Inflammatory macrophage treated with lipopolysaccharide for 4 hours (primary cell): ENCODE data around the gene NUDT1.
A peak's percentile ranks its signal among the peaks of the same experiment; 100 is the strongest.

Source experiments
- DNase-seq: peaks from one replicate; pipeline ENCODE4 v3.0.0-alpha.2; 2020

NUDT1 gene

DNA sequence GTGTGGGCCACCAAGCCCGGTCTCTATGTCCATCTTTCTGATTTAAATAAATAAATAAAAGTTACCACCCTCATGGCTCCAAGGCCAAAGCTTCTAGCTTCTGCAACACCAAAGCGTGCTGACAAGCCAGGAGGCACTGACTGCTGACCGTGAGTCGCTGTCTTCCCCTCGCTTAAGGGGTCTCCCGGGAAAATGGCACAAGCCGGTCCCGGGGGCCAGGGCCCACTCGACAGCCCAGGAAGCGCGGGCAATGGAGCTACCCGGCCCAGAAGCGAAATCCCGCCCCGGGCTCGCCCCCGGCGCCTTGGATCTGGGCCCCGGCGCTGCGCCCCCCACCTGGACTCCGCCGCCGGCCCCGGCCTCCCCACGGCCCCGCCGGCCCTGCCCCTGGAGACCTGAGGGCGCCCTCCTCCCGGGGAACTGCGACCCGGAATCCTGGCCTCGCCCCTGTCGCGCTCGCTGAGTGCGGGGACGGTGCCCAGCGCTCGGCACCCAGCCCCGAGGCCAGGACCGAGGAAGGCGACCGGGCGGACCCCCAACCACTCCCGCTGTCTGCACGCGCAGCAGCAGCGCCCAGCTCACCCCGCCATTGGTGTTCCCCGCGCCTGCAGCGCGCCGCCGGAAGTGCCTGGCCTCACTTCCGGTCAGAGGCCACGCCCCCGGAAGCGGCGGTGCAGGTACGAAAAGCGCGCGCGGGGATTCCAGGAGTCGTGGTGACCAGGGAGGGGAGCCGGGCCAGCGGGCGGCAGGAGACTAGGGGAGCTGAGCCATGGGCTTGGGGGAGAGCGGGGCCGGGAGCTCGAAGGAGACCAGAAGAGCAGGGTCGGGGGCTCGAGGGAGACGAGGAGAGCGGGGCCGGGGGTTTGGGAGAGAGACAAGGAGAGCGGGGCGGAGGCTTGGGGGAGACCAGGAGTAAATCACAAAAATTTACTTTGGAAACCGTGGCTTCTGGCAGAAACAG, at the start of gene NUDT1, which contains the start of gene MRM2:
NUDT1 (plus strand) TSS at position 647 of the 961 bp plus-strand sequence. CDS start 2,349 bp downstream, outside the sequence.
MRM2 (minus strand) TSS at position 626 of the 961 bp plus-strand sequence; CDS start at position 590, 36 bp downstream.
- peak; percentile 84 for DNase-seq

DNA sequence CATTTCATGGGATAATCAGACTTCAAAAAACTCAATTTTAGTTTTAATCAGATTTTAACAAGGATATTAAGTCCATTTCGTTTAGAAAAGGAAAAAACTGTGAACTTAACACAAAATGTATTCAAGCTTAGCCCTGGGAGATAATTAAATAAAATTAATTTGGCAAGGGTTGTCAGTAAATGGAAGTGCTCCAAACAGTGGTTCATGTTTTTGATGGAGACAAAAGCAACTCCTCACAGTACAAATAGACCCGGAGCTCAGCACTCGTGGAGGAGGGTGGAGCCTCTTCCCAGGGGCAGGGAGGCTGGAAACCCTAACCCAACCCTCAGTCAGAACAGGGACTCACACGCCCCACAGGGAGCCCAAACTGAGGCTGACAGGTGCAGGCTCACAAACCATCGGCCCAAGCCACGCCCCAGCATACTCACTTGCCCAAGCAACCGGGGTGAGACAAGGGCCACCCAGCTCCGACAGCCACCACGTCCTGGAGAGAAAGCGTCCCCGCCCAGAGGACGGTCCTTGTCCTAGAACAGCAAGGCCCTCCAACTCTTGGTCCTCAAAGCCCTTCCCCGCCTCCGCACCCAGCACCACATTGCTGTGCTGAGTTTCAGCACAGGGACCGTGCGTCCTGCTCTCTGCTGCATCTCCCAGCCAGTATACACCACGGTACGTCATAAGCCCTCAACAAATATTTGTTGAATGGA, 49.0 kb upstream of the NUDT1 start:
- DNase-seq: no peak

DNA sequence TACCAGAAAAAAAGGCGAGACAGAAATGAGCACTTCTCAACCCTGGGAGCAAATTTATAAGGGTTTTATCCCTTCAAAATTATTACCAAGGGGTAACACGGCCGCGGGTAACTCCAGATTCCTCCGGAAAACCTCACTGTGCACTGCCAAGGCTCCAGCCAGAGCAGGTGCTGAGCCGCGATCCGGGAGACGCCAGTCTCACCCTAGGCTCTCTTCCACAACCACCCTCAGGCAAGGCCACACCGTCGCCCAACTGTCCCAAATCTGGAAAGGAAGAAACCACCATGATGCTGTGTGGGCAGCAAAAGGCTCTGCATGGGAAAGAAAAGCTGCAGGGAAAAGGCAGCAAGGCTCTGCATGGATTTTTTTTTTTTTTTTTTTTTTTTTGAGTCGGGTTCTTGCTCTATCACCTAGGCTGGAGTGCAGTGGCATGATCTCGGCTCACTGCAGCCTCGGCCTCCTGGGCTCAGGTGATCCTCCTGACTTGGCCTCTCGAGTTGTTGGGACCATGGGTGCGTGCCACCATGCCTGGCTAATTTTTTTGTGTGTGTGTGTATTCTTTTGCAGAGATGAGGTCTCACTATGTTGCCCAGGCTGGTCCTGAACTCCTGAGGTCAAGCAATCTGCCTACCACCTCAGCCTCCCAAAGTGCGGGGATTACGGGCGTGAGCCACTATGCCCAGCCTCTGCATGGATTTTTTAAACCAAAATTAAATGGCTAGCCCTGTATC, 48.3 kb upstream of the NUDT1 start:
- DNase-seq: no peak

DNA sequence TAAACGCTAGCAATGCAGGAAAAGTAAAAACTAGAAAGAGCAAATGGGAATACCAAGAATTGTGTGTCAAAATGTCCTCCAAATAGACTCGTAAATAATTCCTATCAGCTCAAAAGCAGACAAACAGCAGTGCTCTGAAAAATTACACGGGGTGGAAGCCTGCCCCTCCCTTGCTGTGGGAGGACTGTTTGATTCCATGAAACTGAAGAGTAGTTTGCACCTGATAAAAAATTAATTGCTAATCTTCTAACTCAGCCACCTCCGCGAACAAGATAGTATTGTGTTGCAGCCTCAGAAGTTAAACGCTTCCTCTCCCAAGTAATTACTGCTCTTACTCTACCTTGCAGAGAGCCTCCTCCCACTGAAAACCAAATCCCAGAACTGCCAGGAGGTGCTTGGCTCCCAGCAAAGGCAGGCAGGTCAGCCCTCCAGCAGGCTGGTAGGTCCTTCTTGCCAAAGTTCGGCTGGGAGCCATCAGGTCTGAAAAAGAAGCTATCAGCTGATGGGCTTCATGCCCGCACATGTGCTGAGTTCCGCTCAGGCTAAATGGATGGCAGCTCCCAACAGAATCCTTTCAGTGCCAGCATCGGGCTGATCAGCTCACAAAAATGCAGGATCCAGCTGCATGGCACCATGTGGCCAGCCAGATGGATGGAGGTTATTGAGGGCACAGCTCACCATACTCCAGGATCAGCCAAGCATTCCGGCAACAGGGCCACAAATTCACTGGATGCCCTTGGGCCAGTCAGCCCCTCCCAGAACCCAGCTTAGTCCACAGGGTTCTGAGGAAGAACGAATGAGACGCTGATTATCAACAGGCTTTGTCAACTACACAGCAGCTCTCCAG, 46.4 kb upstream of the NUDT1 start:
- DNase-seq: no peak

DNA sequence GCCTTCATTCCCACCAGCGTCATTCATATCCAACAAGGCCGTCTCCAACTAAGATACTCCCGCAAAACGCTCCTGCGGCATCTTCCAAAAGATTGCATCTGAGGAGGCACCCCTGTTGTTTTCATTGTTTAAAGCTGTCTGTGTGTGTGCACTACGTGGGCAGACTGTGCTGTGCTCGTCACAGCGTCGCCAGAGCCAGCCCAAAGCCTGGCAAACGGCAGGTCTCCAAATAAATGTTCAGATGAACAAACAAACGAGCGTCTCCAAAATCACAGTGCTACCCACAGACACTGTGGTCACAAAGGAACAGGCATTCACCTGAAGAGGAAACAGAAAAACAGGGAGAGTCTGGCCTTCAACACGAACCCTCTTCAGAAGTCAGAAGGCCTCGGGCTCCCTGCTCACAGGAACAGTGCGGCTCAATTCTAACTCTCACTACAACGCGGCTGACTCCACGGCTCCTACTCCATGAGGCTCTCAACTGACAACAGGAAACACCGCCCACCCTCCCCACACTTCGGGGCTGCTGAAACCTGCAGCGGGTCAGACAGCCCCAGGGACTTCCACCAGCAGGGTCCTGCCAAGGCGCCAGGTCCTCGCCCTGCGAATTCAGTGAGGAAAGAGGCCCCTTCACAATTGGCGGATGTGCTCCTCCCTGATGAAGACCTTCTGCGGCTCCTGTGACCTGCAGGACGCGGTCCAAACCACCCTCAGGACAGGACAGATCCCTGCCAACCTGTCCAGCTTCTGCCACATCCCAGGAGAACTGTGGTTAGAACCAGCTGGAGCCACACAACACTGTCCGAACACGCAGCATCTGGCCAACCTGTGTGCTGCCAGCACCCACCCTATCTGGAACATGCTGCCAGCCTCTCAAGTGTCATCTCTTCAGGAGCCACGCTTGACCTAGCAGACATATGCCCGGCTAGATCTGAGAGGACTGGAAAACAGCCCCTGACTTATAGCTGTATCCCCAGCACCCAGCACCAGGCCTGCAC, 45.3 kb upstream of the NUDT1 start:
- no peak for DNase-seq

DNA sequence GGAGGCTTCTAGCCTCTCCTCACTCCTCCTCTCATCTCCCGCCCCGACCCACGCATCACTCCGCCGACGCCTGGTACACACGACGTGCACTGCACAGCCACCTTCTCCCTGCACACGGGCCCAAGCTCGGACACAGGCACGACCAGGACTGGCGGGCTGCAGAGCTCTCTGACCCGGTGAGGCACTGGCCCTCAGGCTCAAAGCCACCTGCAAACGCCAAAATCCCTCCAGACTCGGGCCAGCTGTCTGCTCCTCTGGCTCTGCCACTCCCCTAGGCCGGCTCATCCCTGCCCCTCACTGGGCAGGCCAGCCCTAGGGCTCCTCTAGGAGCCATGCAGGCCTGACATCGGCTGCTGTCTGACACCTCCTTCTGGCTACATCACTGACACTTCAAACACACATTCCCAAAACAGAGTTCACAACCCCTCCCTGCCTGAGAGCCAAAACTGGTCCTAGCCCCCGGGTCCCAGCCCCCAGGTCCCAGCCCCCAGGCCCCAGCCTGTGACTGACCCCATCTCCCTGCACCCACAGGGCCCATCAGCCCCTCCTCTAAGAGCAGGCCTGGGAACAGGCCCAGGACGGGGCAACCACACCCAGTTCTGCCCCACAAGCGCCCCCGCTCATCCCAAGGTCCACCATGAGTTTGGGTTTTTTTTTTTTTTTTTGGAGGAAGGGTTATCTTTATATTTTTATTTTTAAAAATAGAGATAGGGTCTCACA, 44.4 kb upstream of the NUDT1 start:
- no peak for DNase-seq

DNA sequence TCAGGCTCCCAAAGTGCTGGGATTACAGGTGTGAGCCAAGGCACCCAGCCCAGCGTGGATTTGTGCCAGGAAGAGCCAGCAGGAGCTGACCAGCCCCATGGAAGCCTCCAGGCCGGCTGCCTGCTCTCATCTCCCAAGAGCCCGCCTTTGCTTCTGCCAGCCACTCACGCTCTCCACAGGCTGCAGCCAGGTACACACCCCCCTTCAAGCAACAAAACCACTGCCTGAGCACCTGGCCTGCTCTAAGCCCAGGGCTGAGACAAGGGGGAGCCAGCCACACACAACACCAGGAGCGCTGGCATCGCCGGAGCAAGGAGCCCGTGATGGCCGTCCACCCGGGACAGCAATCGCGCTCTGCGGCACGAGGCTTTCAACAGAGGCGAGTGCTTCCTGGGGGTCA, 43.8 kb upstream of the NUDT1 start:
- DNase-seq: no peak

DNA sequence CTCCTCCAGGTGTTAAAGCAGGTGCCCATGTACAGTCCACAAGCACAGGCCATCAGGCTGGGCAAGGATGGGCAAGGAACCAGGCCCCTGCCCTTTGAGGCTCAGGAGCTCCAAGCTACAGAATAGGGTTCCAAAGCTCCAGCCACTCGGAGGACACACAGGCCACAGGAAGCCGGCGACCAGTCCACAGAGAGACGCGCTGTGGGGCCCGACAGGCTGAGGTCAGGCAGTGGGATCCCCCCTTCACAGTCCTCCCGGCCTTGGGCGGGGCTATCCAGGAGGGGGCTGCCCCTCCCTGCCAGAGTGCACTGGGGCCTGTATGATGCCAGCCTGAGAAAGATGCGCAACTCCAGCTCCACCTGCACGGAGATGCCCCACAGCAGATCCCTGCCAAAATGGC, 43.3 kb upstream of the NUDT1 start:
- no peak for DNase-seq

DNA sequence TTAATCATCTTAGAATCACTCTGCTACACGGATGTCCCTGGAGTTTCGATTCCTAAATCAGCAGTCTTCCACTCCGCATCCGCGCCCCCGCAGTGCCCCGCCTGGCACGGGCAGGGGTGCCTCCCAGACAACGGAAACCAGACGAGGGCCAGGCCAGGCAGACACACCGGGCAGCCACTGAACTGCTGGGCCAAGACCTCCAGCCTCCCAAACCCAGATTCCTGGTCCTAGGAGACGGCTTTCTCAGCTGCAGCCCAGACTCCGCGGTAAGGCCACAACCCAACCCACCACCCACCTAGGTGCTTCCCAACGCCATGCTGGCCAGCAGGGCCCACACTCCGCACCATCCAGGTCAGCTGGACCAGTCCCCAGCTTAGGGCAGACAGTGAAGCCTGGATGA, 42.5 kb upstream of the NUDT1 start:
- DNase-seq: no peak

DNA sequence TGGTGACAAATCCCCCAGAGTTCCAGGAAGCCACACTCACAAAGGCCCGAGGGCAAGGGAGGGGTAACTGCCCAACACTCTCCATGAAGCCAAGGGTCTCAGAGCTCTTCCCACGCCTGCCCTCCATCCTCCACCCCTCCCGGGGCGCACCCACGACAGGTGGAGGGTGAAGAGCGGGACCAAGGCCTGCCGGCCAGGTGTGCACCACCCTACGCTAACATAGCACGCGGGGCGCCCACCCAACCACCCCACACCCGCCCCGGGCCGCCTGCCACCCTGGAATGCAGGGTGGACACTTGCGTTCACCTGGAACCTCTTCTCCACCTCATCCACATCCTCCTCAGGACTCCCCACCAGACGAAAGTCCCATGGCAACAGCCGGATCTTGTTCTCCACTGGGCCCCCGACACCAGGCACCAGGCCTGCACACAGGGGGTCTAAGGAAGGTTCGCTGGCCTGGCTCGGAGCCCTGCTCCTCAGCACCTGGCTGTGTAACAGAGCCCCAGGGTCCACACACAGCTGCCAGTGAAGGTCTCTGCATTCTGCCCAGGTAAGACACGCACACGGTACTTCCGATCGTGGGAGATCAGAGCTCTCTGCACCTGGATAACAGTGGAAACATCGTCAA, 42.0 kb upstream of the NUDT1 start:
- DNase-seq: no peak

DNA sequence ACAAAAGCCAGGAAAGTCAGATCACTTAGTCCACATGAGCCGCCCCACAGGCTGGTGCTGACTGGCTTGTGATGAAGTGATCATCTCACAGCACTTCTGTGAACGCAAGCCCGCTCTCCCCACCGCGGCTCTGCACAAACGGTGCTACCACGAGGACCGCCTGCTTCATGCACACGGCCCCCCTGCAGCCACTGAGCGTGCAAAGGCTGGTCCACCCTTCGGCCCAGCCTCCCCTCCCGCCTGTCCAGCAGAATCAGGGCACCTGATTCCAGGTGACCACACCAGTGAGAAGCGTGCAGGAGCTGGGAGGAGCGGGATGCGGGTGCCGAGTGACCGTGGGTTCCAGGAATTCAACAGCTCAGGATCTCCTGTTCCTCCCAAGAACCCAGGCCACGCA, 41.4 kb upstream of the NUDT1 start:
- no peak for DNase-seq

DNA sequence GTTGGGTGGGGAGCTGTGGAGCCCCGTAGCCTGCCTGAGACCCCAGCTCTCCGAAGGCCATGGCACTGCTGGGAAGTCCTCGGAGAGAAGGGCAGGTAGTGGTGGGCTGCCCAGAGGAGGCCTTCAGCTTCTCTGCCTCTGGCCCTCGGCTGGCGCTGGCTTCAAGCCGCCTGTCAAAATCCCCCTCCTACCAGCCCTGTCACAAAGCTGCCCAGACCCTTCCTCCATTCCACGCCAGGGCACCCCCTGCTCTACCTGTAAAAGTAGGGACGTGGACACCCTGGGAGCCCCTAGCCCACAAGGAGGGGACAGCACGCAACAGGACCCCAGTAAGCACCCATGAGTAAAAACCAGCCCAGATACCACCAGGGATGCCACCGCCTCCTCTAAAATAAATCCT, 40.9 kb upstream of the NUDT1 start:
- no peak for DNase-seq

DNA sequence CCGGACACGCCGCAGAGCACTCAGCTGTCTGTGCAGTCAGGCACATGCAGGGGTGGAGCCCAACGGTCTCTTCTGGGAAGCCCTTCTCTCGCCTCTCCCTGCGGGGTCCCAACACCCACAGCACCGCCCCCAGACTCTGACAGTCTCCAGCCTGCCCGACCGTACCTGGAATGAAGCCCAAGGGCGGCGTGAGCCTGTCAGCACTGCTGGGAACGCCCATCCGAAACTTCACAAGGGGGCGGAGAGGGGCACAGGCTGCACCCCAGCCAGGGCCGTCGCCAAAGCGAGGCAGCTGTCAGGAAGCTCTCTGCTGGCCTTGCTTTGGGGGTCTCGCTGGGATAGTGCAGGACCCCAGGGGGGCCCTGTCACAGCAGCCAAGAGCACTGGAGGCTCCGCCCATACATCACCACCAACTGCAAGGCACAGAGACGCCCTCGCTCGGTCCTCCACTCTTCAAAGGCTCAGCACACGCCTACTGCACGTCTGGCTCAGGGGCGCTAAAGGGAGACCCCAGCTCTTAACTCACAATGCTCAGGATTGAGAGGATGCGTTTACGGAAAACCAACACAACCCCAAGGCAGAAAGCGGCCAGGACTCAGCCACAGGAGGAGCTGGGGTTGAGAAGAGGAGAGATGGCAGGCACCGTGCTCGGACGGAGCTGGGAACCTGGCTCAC, 40.2 kb upstream of the NUDT1 start:
- DNase-seq: no peak

DNA sequence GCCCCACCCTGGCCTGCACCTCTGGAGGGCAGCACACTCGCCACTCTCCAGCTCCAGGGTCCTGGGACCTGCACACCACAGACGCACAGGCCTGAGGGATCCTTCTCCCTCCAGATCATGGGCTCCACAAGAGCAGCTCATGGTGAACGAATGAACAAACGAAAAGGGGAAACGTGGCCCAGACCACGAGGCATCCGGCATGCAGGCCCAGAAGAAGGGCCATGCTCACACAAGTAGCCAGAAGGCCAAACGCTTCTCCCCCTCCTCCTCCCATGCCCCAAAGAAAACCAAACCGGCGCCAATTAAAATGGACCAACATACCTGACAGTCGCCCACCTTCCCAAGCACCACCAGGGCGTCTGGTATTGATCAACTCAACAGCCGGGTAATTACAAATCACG, 39.7 kb upstream of the NUDT1 start:
- no peak for DNase-seq

DNA sequence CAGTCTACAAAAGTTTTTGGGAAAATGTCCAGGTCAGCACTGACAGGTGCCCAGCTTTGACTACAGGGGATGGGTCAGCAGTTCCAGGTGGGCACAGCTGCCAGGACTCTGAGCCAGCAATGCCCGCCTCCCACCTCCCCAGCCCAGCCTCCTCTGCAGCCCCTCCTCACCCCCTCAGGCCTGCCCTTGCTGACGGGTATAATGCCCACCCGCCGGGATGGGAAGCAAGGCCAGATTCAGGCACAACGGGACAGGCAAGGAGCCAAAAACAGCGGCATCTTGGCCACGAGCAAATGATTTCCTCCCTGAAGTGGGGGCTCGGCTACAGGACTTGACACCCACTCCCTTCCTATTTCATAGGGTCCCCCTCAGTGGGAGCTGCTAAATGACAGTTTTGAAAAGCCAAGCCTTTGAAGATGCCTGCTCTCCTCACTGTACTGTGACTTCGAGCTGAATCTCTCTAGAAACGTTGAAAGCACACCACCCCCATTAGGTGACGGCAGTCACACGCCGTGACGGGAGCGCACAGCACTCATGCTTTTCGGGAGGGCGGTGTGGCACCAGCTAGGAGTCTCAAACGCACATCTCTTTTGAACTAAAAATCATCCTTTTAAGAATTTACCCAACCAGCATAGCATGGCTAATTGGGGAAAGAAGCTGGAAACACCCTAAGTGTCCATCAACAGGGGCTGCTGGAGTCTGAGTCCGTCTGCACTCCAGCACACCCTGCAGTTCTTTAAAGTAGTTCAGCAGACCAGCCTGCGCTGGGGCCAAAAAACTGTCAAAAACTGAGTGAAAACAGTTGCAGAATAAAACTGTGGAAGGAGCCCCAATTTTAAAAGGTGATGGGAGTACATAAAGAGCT, 38.9 kb upstream of the NUDT1 start:
- no peak for DNase-seq

DNA sequence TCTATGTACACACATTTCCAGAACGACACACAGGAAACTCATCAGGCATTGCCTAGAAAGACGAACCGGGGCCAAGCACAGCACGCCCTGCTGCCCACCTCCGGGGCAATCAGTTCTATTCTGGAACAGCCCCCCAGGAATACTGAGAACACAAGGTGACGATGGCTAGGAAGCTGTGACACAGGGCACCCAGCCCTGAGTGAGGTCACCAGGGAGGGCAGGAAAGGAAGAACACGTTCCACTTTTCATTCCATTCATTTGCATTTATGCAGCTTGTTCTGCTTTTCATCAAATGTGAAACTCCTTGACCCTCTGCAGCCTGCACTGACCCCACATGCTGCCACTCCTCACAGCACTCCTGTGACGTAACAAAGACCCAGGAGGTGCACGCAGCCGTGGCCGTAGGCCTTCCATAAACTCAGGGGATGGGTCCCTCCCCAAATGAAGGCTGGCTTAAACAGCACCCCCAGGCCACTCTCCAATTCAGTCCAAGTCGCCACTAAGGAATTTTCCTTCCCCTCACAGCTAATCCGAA, 38.2 kb upstream of the NUDT1 start:
- peak; percentile 65 for DNase-seq

DNA sequence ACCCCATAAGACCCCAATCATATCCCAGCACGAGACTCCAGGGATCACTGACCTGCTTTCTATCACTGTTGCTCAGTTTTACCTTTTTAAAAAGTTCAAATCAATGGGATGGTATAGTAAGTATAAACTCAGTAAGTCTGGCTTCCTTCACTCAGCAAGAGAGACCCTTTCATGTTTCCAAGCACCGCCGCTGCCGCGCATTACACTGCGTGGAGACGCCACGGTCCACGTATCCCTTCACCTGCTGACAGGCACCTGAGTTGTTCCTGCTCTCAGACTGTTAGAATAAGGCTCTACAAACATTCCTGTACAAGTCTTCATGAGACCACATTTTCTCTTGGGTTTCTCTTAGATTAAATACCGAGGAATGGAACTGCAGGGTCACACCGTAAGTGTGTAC, 37.6 kb upstream of the NUDT1 start:
- no peak for DNase-seq
